HG03571 (cell line): ENCODE results near the gene MUC6.

Source experiments
- ATAC-seq: cut with Tn5 transposase; IDR thresholded peaks from one replicate; pipeline ENCODE4 v1.9.1; 2021; ENCODE audit not compliant: unreplicated experiment

MUC6 gene

DNA sequence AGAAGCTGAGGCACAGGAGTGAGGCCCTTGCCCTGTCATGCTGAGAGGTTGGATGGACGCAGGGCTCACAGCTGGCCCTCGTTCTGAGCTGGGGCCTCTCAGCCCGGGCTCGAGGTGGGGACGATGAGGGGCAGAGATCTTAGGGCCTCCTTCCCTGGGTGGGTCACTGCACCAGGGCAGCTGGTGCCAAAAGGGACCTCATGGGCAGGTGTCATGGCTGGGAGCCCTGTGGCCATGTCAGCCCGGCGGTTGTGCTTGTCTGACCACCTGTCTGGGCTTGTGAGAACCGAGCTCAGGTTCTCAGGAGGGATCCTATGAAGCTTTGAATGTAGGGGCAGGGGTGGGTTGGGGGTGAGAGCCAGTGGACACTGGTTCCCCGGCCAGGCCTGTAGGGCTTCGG, 1.8 kb upstream of the MUC6 start:
- no peak for ATAC-seq

DNA sequence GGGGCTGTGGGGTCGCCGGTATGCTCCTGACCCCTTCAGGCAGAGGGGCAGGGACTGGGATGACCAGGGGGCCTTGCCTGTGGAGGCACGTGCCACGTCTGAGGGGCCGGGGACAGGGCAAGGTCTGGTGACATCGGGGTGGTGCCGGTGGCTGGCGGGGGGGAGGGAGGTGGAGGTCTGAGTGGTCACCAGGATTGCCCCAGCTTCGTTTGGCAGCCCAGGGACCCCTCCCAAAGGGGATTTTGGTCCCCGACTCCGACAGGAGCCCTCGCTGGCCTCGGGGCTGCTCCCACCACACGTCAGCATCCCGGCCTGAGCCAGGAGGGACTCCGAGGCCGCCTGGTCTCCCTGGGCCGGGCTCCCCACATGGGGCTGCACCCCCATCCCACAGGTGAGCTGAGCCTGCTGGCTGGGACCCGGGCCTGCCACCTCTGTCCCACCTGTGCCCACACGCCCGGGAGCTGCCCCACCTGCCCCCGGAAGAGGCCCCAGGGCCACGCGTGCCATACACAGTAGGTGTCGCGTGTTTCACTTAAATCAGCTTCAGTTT, 1.1 kb upstream of the MUC6 start:
- ATAC-seq: no peak

DNA sequence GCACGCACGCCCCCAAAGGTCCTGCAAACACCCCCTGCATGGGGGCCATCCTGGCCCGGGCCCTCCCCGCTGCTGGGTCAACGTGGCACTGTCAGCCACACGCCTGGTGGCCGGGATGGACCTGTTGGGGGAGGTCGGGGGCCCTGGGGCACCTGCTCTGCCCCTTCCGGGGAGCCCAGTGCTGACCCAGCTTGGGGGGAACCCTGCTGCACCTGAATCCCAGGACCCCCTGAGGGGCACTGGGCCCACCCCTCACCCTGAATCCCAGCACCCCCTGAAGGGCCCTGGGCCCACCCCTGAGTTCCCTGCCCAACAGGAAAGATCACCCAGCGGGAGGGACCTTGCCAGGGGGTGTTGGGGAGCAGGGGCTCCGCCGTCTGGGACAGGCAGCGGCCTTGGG, 413 bp upstream of the MUC6 start:
- ATAC-seq: no peak

DNA sequence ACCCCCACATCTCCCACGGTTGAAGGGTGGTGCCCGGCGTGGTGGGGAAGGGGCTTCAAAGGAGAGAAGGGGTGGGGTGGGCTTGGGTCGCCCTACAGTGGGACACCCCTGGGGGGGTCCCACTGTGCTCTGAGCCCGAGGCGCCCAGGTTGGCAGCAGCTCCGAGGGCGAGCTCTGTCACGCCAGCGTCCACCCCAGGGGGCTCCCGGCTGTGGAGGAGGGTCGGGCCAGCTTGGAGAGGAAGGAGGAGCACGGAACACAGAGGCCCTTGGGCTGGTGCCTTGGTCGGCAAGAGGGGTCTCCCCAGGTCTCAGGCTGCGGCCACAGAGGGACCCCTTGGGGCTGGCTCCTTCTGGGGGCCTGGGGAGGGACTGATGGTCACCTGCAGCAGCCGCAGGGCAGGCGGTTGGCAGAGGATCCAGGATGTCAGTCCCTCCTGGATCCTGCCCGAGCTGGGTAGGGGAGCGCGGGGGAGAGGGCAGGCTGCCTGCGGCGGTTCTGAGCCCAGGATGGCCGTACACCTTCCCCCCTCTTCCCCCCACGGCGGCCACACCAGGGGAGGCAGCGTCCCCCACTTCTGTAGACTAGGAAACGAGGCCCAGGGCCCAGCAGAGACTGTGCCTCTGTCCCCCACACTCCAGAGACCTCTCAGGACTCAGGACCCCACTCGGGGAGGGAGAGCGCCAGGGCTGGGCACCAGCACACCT, 788 bp downstream of the MUC6 start:
- ATAC-seq: no peak

DNA sequence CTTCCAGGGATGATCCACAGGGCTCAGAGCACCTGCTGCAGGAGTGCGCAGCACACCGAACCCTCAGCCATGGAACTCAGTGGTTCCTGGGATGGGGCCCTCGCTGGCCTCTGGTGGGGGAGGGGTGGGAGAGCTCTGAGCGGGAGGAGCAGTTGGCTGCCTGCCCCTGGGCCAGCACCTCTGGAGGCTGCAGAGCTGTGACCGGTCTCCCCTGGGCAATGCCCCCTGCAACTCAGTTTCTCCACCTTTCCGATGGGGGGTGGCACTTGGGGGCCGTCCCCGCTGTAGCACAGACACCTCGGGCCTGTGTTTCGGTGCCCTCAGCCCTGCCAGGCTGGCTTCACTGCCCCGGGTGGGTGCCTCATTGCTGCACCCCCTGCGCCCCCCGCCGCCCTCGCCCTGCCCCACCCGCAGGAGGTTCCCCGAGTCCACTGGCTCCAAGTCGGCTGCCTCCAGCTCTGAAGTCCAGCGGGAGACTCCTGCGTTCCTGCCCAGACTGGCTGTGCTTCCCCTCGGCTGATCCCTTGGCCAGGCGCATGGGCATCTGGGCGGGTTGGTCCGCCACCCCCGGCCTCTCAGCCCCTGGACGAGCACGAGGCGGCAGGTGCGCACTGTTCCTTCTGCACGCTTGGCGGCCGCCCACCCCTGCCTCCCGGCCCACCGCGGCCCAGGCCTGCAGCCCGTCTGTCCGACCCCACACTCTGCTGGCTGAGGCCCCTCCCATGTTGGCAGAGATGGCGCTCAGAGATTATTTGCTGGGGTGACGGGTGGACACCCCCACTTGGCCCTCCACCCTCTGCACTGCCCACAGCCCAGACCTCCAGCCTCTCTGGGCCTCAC, 1.8 kb downstream of the MUC6 start:
- no peak for ATAC-seq

DNA sequence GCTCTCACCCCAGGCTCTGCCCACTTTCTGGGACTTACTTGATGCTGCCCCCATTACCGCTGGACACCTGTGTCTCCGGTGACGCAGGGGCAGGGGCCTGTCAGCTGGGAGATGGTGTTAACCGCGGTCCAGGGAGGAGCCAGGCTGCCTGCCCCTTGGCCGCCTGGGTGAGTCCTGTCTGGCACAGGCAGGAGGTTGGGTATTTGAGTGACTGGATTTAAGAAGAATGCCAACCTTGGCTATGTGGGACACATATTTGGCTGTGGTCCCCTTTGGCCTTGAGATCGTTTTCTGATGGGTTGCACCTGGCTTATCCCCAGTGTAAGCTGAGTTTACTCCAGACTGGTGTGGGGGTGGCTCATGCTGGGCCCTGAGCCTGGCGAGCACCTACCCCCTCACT, 2.5 kb downstream of the MUC6 start:
- ATAC-seq: no peak

DNA sequence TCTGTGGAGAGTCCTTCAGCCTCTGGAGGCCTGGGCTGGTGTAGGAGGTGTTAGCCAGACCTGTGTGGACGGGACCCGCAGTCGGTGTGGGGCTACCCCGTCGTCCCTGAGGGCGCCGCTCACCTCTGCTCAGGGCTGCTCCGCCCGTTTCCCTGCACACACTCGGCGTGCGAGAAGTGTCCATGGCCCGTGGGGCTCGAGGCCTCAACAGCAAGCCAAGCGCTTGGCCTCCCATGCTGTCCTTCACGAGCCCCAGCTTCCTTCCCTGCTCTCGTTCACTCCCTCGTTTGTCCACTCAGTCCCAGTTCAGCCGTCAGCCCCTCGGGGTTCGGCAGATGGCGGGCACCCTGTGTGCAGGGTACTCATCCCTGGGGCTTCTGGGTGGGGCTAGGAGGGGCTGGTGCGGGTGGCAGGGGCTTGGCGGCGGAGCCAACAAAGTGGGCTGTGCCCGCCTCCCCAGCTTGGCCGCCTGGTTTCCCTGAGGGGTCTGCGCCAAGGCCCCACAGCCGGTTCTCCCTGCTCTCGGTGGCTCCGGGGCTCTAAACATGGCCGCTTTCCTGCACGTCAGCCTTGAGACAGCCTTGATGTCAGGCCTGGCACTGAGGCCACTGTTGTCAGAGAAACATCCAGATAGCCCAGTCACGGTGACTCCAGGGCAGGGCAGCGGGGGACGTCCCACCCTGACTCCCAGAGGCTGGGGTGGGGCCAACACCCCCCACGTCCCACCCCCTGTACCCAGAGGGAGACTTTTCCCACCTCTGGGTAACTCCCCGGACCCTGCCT, 3.3 kb downstream of the MUC6 start:
- ATAC-seq: no peak

DNA sequence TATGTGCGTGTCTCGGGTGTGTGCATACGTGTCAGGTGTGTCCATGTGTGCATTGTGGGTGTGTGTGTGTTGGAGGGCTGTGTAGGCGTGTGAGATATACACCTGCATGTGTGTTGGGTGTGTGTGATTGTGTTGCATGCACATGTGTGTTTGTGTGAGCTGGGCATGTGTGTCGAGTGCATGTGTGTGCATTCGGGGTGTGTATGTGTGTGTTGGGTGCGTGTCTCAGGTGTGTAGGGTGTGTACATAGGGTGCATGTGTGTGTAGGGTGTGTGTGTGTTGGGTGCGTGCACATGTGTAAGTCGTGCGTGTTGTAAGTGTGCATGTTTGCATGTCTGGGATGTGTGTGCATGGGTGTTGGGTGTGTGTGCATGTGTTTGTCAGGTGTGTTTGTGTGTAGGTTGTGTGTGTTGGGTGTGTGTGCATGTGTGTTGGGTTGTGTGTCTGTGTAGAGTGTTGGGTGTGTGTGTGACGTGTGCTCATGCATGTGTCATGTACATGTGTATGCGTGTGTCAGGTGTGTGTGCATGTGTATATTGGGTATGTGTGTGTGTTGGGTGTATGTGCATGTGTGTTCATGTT, 4.1 kb downstream of the MUC6 start:
- ATAC-seq: no peak

DNA sequence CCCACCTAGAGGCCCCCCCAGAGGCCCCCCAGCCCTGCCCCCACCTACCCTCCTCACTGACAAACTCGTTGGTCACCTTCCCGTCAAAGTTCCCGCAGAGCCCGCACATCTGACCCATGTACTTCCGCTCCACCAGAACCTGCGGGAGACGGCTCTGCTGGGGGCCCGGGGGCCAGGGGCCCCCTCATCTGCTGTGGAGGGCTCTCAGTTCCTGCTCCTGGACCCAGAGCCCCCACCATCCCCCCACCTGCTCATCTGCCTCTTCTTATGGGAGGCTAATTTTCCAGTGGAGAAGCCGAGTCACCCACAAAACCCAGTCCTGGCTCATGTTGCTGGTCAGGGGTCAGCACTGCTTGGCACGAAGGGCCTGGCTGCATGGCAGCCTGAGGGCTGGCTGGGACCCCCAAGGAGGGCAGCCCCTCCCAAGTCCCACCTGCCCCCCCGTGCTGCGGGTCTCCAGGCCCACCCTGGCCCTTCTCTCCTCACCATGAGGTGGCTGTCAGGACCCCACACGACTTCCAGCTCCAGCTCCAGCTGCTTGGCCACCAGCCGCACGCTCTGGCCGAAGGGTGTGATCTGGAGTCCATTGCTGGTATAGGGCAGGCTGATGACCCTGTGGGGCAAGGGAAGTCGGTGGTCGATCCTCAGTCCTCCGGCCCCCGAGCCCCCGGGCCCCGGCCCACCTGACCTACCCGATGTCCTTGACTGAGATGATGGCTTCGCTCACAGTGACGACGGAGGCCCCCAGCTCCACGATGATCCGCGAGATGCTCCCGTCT, 5.2 kb downstream of the MUC6 start:
- ATAC-seq: no peak

DNA sequence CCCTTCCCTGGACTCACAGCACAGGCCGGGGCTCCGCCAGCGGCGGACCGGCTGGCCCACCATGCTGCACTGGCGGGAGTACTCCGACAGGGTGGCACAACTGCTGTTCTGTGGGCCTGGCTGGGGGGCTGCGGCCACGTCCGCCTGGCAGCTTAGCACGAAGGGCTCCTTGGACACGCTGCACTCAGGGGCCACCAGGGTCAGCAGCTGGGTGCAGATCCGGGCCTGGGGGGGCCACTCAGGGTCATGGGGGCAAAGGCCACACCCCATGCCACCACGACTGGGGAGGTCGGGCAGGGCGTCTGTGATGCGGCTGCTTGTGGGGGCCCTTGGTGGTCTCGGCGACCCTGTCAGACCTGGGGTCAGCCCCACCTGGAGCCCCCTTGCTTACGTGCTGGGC, 6.0 kb downstream of the MUC6 start:
- no peak for ATAC-seq

DNA sequence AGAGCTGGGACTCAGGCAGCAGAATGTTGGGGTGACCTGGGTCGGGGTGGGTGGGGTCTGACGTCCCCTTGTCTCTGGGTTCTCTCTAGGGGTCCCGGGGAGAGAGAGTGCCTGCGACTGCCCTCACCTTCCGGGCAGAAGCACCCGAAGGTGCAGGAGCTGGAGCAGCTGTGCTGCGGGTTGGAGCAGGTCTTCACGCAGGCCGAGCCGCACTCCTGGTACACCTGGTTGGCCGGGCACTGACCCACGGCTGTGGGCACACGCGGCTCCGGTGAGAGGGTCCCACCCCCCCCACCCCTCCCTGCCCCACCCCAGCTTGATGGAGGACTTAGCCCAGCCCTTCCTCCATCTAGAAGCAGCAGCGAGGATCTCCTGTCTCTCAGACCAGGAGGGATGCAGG, 6.4 kb downstream of the MUC6 start:
- ATAC-seq: no peak

DNA sequence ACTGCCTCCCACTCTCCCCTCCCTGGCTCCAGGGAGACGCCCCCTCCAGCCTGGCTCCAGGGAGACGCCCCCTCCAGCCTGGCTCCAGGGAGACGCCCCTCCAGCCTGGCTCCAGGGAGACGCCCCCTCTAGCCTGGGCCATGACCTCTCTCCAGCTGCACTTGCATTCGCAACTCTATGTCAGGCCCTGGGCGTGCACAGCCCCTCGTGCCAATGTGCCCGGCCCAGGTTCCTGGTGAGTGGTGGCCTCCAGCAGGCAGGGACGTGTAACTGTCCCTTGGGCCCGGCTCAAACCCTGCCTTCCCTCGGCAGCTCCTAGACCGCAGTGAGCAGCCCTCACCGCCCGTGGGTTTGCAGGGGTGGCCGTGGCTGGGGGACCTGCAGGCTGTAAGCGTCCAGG, 6.9 kb downstream of the MUC6 start:
- ATAC-seq: no peak

DNA sequence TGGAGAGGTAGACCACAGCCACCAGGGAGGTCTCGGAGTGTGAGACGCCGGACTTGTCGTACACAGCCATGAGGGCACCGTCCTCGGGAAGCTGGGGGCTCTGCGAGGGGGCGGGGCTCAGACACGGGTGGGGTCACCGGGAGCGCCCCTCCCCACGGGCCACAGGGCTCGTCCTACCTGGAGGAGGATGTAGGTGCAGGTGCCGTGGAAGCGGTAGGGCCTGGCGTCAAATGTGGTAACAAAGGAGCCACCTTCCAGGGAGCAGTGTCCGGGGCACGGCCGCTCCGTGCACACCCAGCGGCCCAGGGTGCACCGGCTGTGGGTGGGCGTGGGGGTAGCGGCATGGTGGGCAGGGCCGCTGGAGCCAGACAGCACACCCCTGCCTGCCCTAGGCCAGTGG, 7.5 kb downstream of the MUC6 start:
- ATAC-seq: no peak

DNA sequence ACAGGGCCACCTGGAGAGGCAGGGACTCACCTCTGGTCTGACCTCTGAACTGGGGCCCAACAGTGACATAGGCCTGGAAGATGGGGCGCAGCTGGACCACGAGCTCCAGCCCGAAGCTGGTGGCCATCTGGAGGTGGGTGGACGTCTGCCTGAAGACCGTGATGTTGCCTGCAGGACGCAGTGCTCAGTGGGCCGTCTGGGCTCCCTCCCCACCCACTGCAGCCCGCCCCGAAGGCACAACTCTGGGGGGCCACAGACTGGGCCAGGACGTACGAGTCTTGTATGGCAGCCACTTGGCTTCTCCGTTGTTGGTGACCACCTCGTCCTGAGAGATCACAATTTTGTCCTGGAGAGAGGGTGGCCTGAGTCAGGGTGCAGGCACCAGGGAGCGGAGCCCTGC, 7.9 kb downstream of the MUC6 start:
- ATAC-seq: no peak

DNA sequence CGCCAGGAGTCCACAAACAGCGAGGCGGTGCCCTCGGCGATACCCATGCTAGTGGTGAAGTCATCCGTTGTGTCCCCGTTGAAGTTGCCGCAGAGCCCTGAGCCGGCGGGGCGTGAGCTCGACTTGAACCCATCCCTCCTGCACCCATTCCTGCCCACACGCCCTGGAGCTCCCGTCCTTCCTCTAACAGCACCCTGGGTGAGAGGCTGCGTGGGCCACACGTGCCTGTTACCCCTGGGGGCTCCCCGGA, 8.3 kb downstream of the MUC6 start:
- no peak for ATAC-seq

DNA sequence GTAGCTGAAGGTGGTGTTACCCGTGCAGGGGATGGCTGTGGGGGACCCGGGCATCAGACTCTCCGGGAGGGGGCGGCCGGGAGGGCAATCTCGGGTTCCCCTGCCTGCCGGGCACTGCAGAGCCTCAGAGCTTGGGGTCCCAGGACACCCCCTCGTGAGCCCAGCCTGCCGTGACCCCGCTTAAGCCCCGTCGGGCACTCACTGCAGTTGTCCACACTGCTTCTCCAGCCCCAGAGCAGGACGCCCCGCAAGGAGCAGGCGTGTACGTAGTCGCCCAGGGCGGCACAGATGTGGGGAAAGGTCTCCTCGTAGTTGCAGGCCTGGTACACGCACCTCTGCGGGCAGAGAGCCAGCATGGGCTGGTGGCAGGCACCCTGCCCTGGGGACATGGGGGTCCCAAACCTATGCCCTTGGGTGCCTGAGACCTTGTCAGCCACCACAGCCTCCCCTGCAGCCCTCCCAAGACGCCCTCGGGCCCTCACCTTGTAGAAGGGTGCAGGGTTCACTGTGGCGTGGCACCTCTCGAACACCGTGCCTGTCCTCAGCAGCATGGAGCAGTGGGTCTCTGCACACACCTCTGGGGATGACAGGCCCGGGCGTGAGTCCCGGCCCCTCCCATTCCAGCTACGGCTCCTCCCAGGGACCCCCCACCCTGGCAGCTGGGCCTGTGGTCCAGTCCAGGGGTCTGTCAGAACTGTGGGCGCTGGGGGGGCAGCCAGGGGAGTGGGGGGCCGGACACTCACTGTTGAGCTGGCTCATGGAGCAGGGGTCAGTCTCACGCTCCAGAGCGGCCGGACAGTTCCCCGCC, 8.8 kb downstream of the MUC6 start:
- ATAC-seq: no peak

DNA sequence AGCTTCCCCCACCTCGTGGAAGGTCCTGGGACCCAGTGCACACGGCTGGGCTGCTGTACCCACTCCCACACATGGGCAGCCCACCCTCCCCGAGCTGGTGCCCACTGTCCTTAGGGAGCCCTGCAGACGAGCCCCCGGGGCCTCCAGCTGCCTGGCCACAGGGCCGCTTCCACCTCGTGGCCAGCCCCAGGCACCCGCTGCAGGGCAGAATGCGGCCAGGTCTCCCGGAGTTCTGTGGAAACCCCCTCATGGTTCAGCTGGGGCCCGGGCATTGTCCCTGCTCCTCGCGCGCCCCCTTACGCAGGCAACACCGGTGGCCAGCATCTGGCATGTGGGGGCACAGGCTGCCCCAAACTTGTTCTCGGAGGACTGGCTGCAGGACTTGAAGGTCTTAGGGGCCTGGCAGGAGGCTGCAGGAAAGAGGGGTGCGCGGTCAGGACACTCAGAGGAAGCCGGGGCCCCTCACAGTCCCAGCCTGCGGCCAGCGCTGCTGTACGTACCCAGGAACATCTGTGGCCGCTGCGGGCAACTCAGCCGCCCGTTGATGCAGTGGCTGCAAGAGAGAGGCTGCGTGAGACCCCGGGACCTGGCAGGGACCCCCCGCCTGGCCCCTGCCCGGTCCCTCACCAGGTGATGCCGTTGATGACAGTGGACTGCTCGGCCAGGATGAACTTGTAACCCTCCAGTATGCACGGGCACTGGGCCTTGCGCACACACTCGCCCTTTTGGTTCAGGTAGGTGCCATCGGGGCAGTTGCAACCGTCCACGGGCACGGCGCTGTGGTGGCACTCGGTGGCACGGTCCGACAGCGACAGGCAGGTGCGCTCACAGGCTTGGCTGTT, 9.7 kb downstream of the MUC6 start:
- no peak for ATAC-seq

DNA sequence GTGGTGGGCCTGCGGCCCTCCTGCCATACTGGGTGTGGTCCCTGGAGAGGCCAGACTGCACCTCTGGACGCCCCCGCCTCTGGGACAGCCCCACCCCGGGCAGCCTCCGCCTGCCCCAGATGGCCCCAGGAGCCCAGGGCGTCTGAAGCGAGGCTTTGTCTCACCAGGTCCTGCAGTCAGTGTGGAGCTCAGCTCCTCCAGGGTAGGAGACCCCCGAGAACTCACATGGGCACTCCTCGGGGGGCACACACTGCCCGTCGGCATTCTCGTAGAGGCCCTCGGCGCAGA, 10.4 kb downstream of the MUC6 start:
- no peak for ATAC-seq

DNA sequence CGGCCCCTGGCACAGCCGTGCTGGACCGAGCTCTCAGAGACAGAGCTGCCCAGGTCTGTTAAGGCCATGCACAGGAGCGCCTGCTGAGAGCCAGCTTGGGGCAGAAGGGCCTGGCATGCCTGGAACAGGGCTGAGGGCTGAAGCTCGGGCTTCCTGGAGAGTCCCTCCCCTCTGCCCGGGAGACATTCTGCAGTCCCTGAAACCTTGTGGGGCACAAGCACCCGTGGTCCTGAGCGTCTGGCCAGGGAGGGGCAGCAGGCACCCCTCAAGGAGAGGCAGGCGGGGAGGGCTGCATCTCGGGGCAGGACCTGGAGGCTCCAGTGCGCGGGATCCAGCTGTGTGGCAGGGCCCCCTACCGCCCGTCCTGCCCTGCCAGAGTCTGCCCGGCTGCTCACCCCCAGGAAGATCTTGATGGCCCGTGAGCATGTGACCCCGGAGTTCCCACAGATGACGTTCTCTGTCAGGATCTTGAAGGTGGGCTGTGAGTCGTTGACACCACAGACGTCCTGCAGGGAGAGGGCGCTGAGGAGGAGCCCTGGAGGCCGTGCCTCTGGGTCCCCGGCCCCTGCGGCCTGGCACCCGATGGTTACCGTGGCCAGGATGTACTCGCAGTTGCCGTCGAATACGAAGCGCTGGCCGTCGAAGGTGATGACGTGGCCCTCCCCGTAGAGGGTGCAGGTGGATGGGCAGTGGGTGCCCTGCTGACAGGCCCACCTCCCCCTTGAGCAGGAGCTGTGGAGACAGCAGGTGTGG, 10.9 kb downstream of the MUC6 start:
- no peak for ATAC-seq
